ENCODE data around the gene RAPGEF6. TPM values are rescaled to one million over a fixed set of nuclear protein-coding genes. Genes with fewer than 3 reads are reported as not detected.

Gene RAPGEF6
- total RNA-seq, 1 donor, result 161 TPM

DNA sequence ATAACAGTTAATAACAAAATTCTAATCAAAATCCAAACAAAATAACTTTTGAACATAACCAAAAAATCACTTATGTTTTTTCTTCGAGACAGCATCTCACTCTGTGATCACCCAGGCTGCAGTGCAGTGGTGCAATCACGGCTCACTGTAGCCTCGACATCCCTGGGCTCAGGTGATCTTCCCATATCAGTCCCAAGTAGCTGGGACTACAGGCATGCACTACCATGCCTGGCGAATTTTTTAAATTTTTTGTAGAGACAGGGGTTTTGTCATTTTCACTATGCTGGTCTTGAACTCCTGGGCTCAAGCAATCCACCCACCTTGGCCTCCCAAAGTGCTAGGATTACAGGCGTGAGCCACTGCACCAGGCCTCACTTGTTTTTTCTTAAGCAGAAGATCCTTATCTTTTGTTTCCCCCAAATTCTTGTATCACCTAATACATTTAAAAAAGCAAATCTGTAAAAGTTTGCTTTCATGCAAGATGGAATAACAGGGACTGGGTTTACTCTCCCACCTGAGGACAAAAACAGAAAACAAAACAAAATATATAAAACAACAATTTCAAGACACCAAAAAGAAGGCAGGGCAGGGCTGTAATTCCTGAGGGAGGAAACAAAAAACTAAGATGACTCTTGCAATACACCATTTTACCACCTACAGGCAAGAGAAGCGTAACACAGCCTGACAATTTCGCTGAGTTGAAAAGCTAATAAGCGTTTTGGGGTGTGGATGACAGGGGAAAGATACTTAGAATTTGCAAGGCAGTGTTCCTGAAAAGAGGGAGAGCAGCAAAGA, 71.4 kb downstream of the RAPGEF6 start:
- Histone ChIP-seq H3K4me1 (ENCODE audit: insufficient read depth, low read length) (no peaks in the 10 kb centered on the region), H3K27me3 (ENCODE audit: insufficient read depth, low read length) (no peaks in the 10 kb centered on the region), H3K4me3 (ENCODE audit: low read length) (no peak overlapping the region), H3K9me3 (ENCODE audit: low read depth, low read length) (no peaks in the 10 kb centered on the region)

DNA sequence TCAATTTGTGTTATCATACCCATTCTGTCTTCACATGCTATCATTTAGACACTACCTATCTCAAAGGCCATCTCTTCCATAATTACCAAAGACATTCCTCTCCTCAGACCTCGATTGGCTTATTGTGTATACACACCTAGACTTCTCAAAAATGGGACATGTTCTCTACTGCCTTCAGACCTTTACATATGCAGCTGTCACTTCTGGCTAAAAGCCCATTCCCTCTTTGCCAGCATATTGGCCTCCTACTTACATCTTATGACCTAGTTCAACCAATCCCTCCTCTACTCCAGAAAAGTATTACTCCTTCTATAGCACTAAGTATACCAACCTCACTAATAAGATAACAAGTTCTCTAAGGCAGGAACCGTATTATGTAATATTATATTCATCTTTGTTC, 84.4 kb downstream of the RAPGEF6 start:
- H3K27me3 ChIP-seq (ENCODE audit: insufficient read depth, low read length), result no peaks in the 10 kb centered on the region
- H3K4me1 ChIP-seq (ENCODE audit: insufficient read depth, low read length), result peaks cover 25% of the 10 kb centered on the region
- no peak overlapping the region for H3K4me3 ChIP-seq (ENCODE audit: low read length)
- H3K9me3 ChIP-seq (ENCODE audit: low read depth, low read length), result no peaks in the 10 kb centered on the region

DNA sequence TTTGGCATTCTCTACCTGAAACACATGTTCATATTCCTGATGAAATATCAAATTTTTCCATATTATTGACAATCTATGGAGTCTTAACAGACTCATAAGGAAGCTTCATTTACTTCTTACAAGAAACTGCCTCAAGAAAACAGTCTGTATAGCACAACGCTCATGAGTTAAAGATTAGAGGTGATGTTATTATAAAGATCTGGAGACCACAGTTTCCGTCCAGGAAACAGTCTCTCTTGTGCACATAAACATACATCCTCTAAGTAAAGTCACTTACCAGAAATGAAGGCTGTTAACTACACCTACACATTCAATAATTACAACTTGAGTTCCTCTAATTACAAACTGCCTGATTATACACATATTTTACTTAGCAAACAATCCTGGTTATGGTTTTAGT, 86.9 kb downstream of the RAPGEF6 start:
- no peaks in the 10 kb centered on the region for H3K9me3 ChIP-seq (ENCODE audit: low read depth, low read length)
- H3K27me3 ChIP-seq (ENCODE audit: insufficient read depth, low read length), result no peaks in the 10 kb centered on the region
- H3K4me3 ChIP-seq (ENCODE audit: low read length), result peak overlapping the region; percentile 40
- peaks cover 25% of the 10 kb centered on the region for H3K4me1 ChIP-seq (ENCODE audit: insufficient read depth, low read length)

DNA sequence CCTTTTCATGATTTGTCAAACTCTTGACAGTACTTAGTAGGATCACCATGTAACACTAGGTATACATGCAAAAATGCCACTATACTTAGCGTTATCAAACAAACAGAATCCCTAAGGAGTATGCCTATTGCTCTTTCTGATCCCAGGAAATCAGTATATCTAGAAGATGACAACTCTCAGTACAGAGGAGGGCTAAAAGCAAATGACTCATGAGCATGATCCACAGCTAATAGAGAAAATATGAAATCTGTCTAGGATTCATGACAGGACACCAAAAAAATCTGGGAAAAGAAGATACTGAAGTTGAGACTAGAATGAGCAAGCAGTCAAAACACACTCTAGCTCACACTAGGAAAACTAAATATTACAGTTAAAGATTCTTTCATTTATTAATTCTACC, 89.2 kb downstream of the RAPGEF6 start:
- Histone ChIP-seq H3K27me3 (ENCODE audit: insufficient read depth, low read length) (no peaks in the 10 kb centered on the region), H3K4me3 (ENCODE audit: low read length) (peak overlapping the region; percentile 23), H3K4me1 (ENCODE audit: insufficient read depth, low read length) (peaks cover 18% of the 10 kb centered on the region)

DNA sequence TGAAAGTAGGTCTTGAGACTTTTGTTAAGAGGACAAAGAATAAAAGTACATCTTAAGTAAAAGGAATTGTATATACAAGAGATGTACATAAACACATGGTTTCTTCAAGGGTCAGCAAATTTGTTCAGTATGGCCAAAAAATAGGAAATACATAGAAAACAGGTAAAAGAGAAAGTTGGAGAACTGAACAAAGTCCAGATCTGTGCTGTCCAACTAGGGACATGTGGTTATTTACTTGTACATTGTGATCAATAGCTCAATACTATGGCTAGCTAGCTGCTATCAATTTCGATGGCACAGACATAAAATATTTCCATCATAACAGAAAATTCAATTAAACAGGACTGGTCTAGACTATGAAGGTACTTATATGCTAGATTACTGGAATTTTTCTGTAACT, 92.3 kb downstream of the RAPGEF6 start:
- peaks cover 6% of the 10 kb centered on the region for H3K4me1 ChIP-seq (ENCODE audit: insufficient read depth, low read length)
- no peaks in the 10 kb centered on the region for H3K9me3 ChIP-seq (ENCODE audit: low read depth, low read length)
- no peaks in the 10 kb centered on the region for H3K27me3 ChIP-seq (ENCODE audit: insufficient read depth, low read length)
- H3K4me3 ChIP-seq (ENCODE audit: low read length), result no peak overlapping the region

More for the DNA sequence above, 89.2 kb downstream of the RAPGEF6 start:
- H3K9me3 ChIP-seq (ENCODE audit: low read depth, low read length), result no peaks in the 10 kb centered on the region

DNA sequence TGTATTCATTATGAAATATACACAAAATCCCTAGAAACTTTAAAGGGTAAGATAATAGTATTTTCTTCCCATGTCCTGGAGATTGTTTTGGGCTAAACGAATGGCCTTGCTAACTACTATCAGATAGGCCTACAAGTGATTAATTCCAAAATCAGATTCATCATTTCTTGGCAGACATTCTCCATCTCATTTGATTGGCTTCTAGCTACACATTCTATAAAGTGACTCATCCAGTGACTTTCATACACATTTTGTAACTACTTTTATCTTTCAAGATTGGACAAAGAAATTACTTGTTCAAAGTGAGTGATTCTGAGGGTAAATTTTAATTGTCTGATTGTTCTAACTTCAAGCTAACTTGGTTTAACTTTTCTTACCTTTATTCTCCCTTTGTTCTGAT, 93.3 kb downstream of the RAPGEF6 start:
- Histone ChIP-seq H3K9me3 (ENCODE audit: low read depth, low read length) (no peaks in the 10 kb centered on the region), H3K4me3 (ENCODE audit: low read length) (no peak overlapping the region), H3K27me3 (ENCODE audit: insufficient read depth, low read length) (no peaks in the 10 kb centered on the region), H3K4me1 (ENCODE audit: insufficient read depth, low read length) (peaks cover 9% of the 10 kb centered on the region)

DNA sequence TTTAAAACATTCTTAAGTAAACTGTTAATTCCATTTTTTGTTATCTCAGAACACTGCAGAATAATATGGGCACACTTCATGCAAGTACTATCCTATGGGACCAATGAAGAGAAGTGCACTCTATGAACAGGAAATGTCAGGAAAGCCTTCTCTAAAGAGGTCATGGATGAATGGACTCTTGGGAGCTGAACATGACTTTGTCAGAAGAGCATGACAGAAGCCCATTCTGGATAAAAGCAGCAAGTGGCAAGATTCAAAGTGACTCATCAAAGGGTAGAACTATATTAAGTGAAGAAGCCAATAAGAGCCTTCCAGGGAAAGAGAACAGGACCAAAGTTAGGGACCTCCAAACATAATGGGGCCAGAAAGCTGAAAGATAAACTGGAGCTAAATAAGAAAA, 94.0 kb downstream of the RAPGEF6 start:
- no peak overlapping the region for H3K4me3 ChIP-seq (ENCODE audit: low read length)
- H3K27me3 ChIP-seq (ENCODE audit: insufficient read depth, low read length), result no peaks in the 10 kb centered on the region
- H3K4me1 ChIP-seq (ENCODE audit: insufficient read depth, low read length), result peaks cover 14% of the 10 kb centered on the region
- no peaks in the 10 kb centered on the region for H3K9me3 ChIP-seq (ENCODE audit: low read depth, low read length)

DNA sequence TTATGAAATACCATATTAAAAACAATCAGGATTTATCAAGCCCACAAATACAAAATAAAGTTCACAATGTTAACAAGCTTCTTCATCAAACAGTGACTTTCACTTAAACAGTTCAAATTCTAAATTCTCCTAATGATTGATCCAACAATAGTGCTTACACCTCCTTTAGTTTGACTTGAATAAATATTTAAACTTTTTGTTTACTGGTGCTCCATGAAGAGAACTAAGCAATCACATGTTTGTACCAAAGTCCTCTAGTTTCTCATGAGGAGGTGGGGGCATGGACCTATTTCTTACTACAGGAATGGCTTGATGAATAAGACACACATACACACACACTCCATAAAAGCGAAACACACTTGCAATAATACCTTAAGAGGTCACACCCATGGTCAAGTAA, 95.8 kb downstream of the RAPGEF6 start:
- H3K4me1 ChIP-seq (ENCODE audit: insufficient read depth, low read length), result peaks cover 15% of the 10 kb centered on the region
- no peaks in the 10 kb centered on the region for H3K27me3 ChIP-seq (ENCODE audit: insufficient read depth, low read length)
- H3K4me3 ChIP-seq (ENCODE audit: low read length), result no peak overlapping the region
- H3K9me3 ChIP-seq (ENCODE audit: low read depth, low read length), result no peaks in the 10 kb centered on the region

DNA sequence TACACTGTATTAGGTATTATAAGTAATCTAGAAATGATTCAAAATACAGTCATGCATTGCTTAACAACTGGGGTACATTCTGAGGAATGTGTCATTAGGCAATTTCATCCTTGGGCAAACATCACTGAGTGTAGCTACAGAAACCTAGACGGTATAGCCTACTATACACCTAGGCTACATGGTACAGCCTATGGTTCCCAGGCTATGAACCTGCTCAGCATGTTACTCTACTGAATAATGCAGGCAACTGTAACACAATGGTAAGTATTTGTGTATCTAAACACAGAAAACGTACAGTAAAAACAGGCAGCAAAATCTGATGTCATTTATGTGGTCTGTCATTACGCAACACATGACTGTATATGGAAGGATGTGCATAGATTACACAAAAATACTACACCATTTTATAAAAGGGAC, 96.8 kb downstream of the RAPGEF6 start:
- H3K9me3 ChIP-seq (ENCODE audit: low read depth, low read length), result no peaks in the 10 kb centered on the region
- no peak overlapping the region for H3K4me3 ChIP-seq (ENCODE audit: low read length)
- no peaks in the 10 kb centered on the region for H3K27me3 ChIP-seq (ENCODE audit: insufficient read depth, low read length)
- H3K4me1 ChIP-seq (ENCODE audit: insufficient read depth, low read length), result peaks cover 15% of the 10 kb centered on the region

DNA sequence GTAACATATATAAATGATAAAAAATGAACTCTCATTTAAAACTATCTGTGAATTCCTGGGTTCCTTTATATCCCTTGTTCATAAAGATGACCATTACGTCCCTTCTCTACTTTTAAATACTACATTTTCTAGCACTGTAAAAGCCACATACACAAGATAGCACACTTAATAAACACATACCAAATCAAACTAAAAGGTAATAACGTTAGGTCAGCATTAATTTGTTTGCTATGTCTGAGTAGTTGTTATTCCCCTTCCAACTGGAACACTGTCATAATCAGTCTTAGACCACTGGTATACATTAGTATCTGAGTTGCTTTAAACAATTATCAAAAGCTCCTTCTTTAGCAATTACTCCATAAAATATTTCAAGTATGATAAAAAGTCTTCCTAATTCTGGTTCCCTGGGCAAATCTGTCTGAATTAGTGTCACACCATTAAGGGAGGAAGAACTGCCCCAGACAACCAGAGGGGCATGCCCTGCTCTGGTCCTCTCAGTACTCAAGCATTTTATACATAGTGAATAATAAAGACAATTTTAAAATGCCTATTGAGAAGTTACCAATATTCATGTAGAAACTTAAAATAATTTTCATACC, 98.1 kb downstream of the RAPGEF6 start:
- H3K9me3 ChIP-seq (ENCODE audit: low read depth, low read length), result no peaks in the 10 kb centered on the region
- H3K4me1 ChIP-seq (ENCODE audit: insufficient read depth, low read length), result peaks cover 15% of the 10 kb centered on the region
- no peaks in the 10 kb centered on the region for H3K27me3 ChIP-seq (ENCODE audit: insufficient read depth, low read length)
- no peak overlapping the region for H3K4me3 ChIP-seq (ENCODE audit: low read length)

DNA sequence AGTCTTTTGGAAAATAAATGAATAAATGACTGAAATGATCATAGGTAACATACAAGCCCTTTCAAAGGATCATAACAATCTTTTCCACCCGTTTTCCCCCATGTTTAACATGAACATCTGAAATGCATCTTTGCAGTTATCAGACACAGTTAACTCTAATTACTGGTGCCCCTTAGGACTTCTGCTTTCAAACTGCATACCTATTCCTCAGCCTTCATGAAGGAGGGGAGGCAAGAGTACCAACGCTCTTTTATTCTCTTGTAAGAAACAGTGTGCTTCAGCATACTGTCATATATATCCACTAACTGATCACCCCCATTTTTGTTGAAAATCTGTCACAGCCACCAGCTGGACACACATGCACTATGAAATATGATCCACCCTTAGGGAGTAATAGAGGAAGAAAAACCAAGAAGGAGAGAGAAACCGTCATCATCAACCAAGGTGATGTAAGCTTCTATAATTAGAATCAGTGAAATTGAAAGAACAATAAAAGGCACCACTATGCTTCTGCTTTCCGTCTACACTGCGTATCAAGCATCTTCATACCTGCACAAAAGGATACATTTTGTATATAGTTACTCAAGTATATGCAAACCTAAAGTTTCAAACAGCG, 98.7 kb downstream of the RAPGEF6 start:
- H3K4me3 ChIP-seq (ENCODE audit: low read length), result no peak overlapping the region

DNA sequence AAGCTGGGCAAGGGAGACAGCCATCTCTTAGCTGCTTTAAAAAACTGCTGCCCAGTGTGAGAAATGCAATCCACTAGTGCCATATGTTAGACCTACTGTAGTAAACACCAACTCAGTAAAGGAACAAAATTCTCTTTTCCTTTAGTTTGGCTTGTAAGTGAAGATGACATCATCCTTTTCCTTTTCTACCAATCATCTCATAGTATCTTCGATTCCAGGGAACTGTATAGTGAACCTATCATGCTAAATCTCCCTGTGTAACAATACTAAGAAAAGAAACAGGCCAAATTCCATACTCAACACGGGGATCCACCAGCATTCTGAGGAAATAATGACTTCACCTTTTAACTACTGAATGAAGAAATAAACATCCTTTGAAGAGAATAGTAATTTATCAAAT, 100.1 kb downstream of the RAPGEF6 start:
- no peak overlapping the region for H3K4me3 ChIP-seq (ENCODE audit: low read length)
- no peaks in the 10 kb centered on the region for H3K9me3 ChIP-seq (ENCODE audit: low read depth, low read length)
- no peaks in the 10 kb centered on the region for H3K27me3 ChIP-seq (ENCODE audit: insufficient read depth, low read length)
- peaks cover 15% of the 10 kb centered on the region for H3K4me1 ChIP-seq (ENCODE audit: insufficient read depth, low read length)

More for the DNA sequence above, 98.7 kb downstream of the RAPGEF6 start:
- Histone ChIP-seq H3K4me1 (ENCODE audit: insufficient read depth, low read length) (peaks cover 15% of the 10 kb centered on the region), H3K27me3 (ENCODE audit: insufficient read depth, low read length) (no peaks in the 10 kb centered on the region), H3K9me3 (ENCODE audit: low read depth, low read length) (no peaks in the 10 kb centered on the region)

DNA sequence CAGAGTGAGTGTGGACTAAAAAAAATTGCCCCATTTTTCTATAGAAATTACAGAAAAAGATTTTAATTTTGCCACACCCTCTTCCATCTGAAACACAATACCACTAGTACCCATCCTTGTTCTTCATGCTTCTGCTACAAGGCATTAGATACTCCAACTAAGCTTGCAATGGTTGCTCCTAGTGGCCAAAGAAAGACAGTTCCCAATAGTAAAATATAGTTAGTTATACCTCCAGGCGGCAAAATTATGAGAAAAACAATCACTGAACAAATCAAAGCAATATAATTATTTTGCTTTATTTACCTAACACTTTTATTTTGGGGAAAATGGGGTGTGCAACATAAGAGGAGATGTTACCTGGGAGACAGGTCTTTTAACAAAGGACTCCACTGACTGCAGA, 101.2 kb downstream of the RAPGEF6 start:
- Histone ChIP-seq H3K9me3 (ENCODE audit: low read depth, low read length) (no peaks in the 10 kb centered on the region), H3K4me3 (ENCODE audit: low read length) (no peak overlapping the region), H3K4me1 (ENCODE audit: insufficient read depth, low read length) (peaks cover 25% of the 10 kb centered on the region), H3K27me3 (ENCODE audit: insufficient read depth, low read length) (no peaks in the 10 kb centered on the region)

DNA sequence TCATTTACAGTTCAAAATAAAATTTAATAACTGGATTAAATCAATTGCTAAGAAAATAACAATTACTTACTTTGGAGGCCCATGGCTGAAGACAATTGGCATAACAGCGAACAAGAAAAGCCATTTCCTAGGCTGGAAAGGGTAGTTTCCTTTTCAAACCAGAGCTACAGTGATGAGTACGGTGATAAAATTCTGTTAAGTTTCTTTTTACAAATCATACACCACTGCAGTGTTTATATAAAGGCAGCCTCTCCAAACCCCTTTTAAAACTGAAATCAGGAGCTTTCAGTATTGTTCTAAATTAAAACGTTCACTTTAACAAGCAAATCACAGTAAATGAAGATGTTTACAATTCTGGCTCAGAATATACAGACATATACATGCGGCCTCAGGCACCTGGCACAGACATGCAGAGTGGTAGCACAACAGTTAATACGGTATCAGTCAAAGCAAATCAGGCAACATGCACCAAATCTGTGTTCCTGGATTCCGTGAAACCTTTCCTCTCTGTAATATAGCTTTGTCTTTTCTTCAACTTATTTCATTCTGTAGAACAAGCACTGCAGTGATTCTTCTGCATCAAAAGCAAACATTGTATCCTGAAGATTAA, 102.9 kb downstream of the RAPGEF6 start:
- Histone ChIP-seq H3K4me1 (ENCODE audit: insufficient read depth, low read length) (peaks cover 23% of the 10 kb centered on the region), H3K27me3 (ENCODE audit: insufficient read depth, low read length) (no peaks in the 10 kb centered on the region), H3K4me3 (ENCODE audit: low read length) (no peak overlapping the region), H3K9me3 (ENCODE audit: low read depth, low read length) (no peaks in the 10 kb centered on the region)

DNA sequence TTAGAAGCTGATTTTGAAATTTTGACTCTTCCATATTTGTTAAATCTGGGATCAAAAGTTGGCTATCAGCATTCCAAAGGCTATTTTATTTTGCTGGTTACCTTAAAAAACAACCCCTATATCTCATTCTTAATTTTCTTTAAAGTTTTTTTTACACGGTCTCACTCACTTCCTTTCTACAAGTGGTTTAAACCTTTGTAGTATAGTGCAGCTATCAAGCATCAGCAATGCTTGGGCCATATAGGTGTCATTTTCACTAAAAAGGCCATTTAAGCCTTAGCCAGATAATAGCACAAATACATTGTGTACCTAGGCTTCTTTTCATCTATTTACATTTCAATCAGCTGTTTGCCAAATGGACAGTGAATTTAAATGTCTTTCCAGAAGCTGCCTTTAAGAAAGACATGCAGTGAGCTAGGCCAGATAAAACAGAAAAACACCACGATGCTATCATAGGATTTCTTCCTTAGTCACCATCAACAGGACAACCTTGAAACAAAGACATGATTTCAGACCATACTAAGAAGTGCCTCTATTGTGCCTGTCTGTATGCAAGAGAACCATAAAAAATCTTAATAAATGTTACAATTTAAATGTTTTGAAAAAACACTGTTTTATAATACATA, 104.2 kb downstream of the RAPGEF6 start:
- no peak overlapping the region for H3K4me3 ChIP-seq (ENCODE audit: low read length)
- no peaks in the 10 kb centered on the region for H3K9me3 ChIP-seq (ENCODE audit: low read depth, low read length)
- no peaks in the 10 kb centered on the region for H3K27me3 ChIP-seq (ENCODE audit: insufficient read depth, low read length)
- H3K4me1 ChIP-seq (ENCODE audit: insufficient read depth, low read length), result peaks cover 27% of the 10 kb centered on the region
